ENCODE results near the gene GAL3ST2. TPM values are rescaled to one million over a fixed set of nuclear protein-coding genes. Genes with fewer than 3 reads are reported as not detected.

GAL3ST2 gene
- polyA plus RNA-seq, 1 donor from 2014 or later: not detected

DNA sequence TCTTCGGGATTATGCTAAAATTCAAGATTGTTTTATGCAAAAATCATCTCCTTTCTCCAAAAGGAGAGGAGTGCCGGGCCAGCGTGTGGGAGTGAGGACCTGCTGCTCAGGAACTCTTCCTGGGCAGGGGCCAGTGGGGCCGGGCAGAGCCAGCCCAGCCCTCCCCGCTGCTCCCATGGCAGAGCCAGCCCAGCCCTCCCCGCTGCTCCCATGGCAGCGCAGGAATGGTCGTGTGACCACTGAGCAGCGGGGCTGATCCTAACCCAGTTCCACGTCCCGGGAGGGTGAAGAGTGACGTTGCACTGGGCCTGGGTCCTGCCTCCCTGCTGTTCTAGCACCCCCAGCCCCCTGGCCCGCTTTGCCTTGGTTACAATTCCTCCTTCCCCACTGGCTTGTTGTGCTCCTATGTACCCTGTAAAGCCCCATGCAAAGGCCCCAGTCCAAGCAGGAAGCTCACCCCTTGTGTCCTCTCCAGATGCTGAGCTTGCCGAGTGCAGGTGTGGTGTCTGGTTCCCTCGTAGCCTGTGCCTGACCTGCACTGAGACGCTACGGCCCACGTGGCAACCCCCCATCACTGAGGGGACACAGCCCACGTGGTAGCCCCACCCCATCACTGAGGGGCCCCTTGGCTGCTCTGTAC lies 20.9 kb downstream of the GAL3ST2 start:
- H3K9me3 ChIP-seq (ENCODE audit: low read length): no peaks in the 10 kb centered on the region
- H3K36me3 ChIP-seq (ENCODE audit: insufficient read depth, low read length): no peaks in the 10 kb centered on the region
- H3K9me2 ChIP-seq (ENCODE audit: insufficient read depth, low read length): no peaks in the 10 kb centered on the region
- H3K4me2 ChIP-seq (ENCODE audit: low read length): no peak overlapping the region
- H4K20me1 ChIP-seq (ENCODE audit: insufficient read depth): no peaks in the 10 kb centered on the region
- TF ChIP-seq TAF1 (IDR thresholded peaks at IDR 0.05; ENCODE audit: low read depth) (no peak), EZH2 (IDR thresholded peaks at IDR 0.05; ENCODE audit: borderline replicate concordance, insufficient read depth, low read length, poor library complexity, severe bottlenecking) (no peak), POLR2AphosphoS5 (IDR thresholded peaks at IDR 0.05) (no peak), RAD21 (conservative IDR thresholded peaks at IDR 0.05) (no peak), EP300 (conservative IDR thresholded peaks at IDR 0.05; ENCODE audit: poor library complexity, severe bottlenecking) (no peak), SMC3 (conservative IDR thresholded peaks at IDR 0.05; ENCODE audit: poor library complexity) (no peak), MXI1 (conservative IDR thresholded peaks at IDR 0.05; ENCODE audit: poor library complexity, severe bottlenecking) (no peak)
- TF ChIP-seq, protein P1, sequence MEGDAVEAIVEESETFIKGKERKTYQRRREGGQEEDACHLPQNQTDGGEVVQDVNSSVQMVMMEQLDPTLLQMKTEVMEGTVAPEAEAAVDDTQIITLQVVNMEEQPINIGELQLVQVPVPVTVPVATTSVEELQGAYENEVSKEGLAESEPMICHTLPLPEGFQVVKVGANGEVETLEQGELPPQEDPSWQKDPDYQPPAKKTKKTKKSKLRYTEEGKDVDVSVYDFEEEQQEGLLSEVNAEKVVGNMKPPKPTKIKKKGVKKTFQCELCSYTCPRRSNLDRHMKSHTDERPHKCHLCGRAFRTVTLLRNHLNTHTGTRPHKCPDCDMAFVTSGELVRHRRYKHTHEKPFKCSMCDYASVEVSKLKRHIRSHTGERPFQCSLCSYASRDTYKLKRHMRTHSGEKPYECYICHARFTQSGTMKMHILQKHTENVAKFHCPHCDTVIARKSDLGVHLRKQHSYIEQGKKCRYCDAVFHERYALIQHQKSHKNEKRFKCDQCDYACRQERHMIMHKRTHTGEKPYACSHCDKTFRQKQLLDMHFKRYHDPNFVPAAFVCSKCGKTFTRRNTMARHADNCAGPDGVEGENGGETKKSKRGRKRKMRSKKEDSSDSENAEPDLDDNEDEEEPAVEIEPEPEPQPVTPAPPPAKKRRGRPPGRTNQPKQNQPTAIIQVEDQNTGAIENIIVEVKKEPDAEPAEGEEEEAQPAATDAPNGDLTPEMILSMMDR (IDR thresholded peaks at IDR 0.05; ENCODE audit: poor library complexity, severe bottlenecking): no peak
- TF ChIP-seq, protein P2, sequence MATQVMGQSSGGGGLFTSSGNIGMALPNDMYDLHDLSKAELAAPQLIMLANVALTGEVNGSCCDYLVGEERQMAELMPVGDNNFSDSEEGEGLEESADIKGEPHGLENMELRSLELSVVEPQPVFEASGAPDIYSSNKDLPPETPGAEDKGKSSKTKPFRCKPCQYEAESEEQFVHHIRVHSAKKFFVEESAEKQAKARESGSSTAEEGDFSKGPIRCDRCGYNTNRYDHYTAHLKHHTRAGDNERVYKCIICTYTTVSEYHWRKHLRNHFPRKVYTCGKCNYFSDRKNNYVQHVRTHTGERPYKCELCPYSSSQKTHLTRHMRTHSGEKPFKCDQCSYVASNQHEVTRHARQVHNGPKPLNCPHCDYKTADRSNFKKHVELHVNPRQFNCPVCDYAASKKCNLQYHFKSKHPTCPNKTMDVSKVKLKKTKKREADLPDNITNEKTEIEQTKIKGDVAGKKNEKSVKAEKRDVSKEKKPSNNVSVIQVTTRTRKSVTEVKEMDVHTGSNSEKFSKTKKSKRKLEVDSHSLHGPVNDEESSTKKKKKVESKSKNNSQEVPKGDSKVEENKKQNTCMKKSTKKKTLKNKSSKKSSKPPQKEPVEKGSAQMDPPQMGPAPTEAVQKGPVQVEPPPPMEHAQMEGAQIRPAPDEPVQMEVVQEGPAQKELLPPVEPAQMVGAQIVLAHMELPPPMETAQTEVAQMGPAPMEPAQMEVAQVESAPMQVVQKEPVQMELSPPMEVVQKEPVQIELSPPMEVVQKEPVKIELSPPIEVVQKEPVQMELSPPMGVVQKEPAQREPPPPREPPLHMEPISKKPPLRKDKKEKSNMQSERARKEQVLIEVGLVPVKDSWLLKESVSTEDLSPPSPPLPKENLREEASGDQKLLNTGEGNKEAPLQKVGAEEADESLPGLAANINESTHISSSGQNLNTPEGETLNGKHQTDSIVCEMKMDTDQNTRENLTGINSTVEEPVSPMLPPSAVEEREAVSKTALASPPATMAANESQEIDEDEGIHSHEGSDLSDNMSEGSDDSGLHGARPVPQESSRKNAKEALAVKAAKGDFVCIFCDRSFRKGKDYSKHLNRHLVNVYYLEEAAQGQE (IDR thresholded peaks at IDR 0.05; ENCODE audit: borderline replicate concordance): no peak
- H3K27me3 ChIP-seq (ENCODE audit: insufficient read depth, low read depth, low read length): no peaks in the 10 kb centered on the region
- H3K27ac ChIP-seq (ENCODE audit: low read length): no peak overlapping the region
- no peak overlapping the region for H3K9ac ChIP-seq (ENCODE audit: low read length)
- no peaks in the 10 kb centered on the region for H3K79me2 ChIP-seq (replicated peaks; ENCODE audit: insufficient read depth, low read length)
- no peak overlapping the region for H2AFZ ChIP-seq (ENCODE audit: low read depth, low read length)
- H3F3A ChIP-seq (ENCODE audit: insufficient read depth, low read length, poor library complexity, severe bottlenecking): no peaks in the 10 kb centered on the region
- H3K4me3 ChIP-seq (ENCODE audit: low read length): no peak overlapping the region

DNA sequence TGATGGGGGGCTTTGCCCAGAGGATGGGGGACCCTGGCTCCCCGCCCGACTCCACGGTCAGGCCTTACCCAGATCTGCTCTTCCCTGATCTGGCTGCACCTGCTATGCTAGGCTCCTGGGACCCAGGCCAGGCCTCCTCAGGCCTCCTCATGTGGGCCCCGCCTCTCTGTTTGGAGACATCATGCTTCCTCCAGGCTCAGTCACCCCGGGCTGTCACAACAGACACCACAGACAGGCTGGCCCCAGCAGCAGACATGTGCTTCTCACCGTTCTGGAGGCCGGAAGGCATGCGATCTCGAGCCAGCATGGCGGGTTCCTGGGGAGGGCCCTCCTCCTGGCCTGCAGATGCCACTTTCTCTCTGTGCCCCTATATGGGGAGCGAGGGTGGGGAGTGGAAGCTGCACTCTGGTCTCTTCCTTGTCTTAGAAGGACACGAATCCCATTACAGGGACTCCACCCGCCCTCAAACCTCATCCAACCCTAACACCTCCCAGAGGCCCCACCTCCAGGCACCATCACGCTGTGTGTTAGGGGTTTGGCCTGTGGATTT lies 21.5 kb downstream of the GAL3ST2 start:
- Histone ChIP-seq H3K36me3 (ENCODE audit: insufficient read depth, low read length) (no peaks in the 10 kb centered on the region), H3K4me2 (ENCODE audit: low read length) (no peak overlapping the region), H3K27me3 (ENCODE audit: insufficient read depth, low read depth, low read length) (no peaks in the 10 kb centered on the region), H4K20me1 (ENCODE audit: insufficient read depth) (no peaks in the 10 kb centered on the region), H3K27ac (ENCODE audit: low read length) (no peak overlapping the region), H3F3A (ENCODE audit: insufficient read depth, low read length, poor library complexity, severe bottlenecking) (no peaks in the 10 kb centered on the region), H3K79me2 (replicated peaks; ENCODE audit: insufficient read depth, low read length) (no peaks in the 10 kb centered on the region), H3K9ac (ENCODE audit: low read length) (no peak overlapping the region), H3K9me2 (ENCODE audit: insufficient read depth, low read length) (no peaks in the 10 kb centered on the region), H2AFZ (ENCODE audit: low read depth, low read length) (no peak overlapping the region), H3K9me3 (ENCODE audit: low read length) (no peaks in the 10 kb centered on the region), H3K4me3 (ENCODE audit: low read length) (no peak overlapping the region)
- TF ChIP-seq MXI1 (conservative IDR thresholded peaks at IDR 0.05; ENCODE audit: poor library complexity, severe bottlenecking): no peak
- TF ChIP-seq, protein P2 (IDR thresholded peaks at IDR 0.05; ENCODE audit: borderline replicate concordance): no peak
- TF ChIP-seq EZH2 (IDR thresholded peaks at IDR 0.05; ENCODE audit: borderline replicate concordance, insufficient read depth, low read length, poor library complexity, severe bottlenecking): no peak
- no peak for TF ChIP-seq TAF1 (IDR thresholded peaks at IDR 0.05; ENCODE audit: low read depth)
- TF ChIP-seq RAD21 (conservative IDR thresholded peaks at IDR 0.05): no peak
- TF ChIP-seq, protein P1 (IDR thresholded peaks at IDR 0.05; ENCODE audit: poor library complexity, severe bottlenecking): no peak
- TF ChIP-seq SMC3 (conservative IDR thresholded peaks at IDR 0.05; ENCODE audit: poor library complexity): no peak
- TF ChIP-seq EP300 (conservative IDR thresholded peaks at IDR 0.05; ENCODE audit: poor library complexity, severe bottlenecking): no peak
- no peak for TF ChIP-seq POLR2AphosphoS5 (IDR thresholded peaks at IDR 0.05)

Data from neural cell (in vitro differentiated cells).